ENCODE measurements around the gene USP44. TPM values are rescaled to one million over a fixed set of nuclear protein-coding genes. Genes with fewer than 3 reads are reported as not detected.

USP44 gene
- total RNA-seq, 4 donors from 2014 or later: 0.31 to 2.6 (median 0.89) TPM

Other genes with a start within 250 kb of the USP44 start
- gene METAP2, start 77.3 kb downstream of the USP44 start, total RNA-seq: 10 to 100 TPM; 44.7 to 72.6 (median 61.8) TPM
- 10 to 100 TPM in 3 of 4 donors, 1 to 10 TPM in 1; 7.2 to 18.7 (median 13.0) TPM for gene NTN4, start 239.3 kb upstream of the USP44 start, total RNA-seq